A549 (cell line): ENCODE data around the gene HAND2. TPM values are rescaled to one million over a fixed set of nuclear protein-coding genes. Genes with fewer than 3 reads are reported as not detected.

Experiments used
- ATAC-seq, 2 experiments: fragments of 200-7000 bp in 1 of 2; fragments of >200 bp in 1 of 2; cut with Nextera tagmentation in 1 of 2; cut with Tn5 transposase in 1 of 2; 3 replicates each; pipeline versions ENCODE4 v1.8.0 to v1.9.1; 2018 to 2020; ENCODE audit warnings: mild to moderate bottlenecking in 1 of 2, moderate library complexity in 1 of 2
- CTCF ChIA-PET: fragments of 300-600 bp; sonication (Branson Sonifier 250); formaldehyde crosslinking; extraction: SDS; loops from one replicate; lab custom pipeline; 2021; ENCODE audit warnings: antibody characterized with exemption, inconsistent platforms; lab: Yijun Ruan, JAX
- POLR2A ChIA-PET: fragments of 350-600 bp; formaldehyde crosslinking; extraction: SDS; loops from one replicate; lab custom pipeline; 2021; ENCODE audit warnings: antibody characterized with exemption, inconsistent platforms; lab: Yijun Ruan, JAX
- DNase-seq, 2 experiments: peaks; one replicate each; pipeline versions ENCODE4 v3.0.0 to v3.0.0-alpha.2; 2011 to 2016; ENCODE audit warnings: low read depth in 1 of 2, low spot score in 1 of 2
- FAIRE-seq: peaks from 2 replicates; lab custom pipeline; 2011; peaks lifted over from hg19 to GRCh38; lab: Jason Lieb, UNC
- H3K27ac ChIP-seq, 2 experiments: fragments of >200 bp; sonication (Bioruptor Twin); formaldehyde crosslinking; 3 replicates each; pipeline ENCODE4 v1.5.1; 2016 to 2017
- H3K4me1 ChIP-seq: fragments of >200 bp; sonication (Bioruptor Twin); formaldehyde crosslinking; 3 replicates; pipeline ENCODE4 v1.6.1; 2016
- H3K4me2 ChIP-seq: fragments of >200 bp; sonication (Bioruptor Twin); formaldehyde crosslinking; 3 replicates; pipeline ENCODE4 v1.6.1; 2016
- H3K4me3 ChIP-seq: fragments of >200 bp; sonication (Bioruptor Twin); formaldehyde crosslinking; 3 replicates; pipeline ENCODE4 v1.5.1; 2016
- H3K9me3 ChIP-seq: fragments of >200 bp; sonication (Bioruptor Twin); formaldehyde crosslinking; 3 replicates; pipeline ENCODE4 v1.6.1; 2016
- ATOH8 ChIP-seq: fragments of 250-450 bp; sonication (Bioruptor Pico); IDR thresholded peaks from 2 replicates; pipeline ENCODE4 v1.5.0; 2020; ENCODE audit warnings: low read depth, mild to moderate bottlenecking, moderate library complexity
- BHLHE40 ChIP-seq: IDR thresholded peaks from 2 replicates; pipeline ENCODE4 v1.6.1; 2012; ENCODE audit warnings: low read depth, low read length, inconsistent platforms
- CEBPB ChIP-seq, 2 experiments: fragments of >200 bp in 1 of 2; sonication (Bioruptor Twin) in 1 of 2; formaldehyde crosslinking in 1 of 2; IDR thresholded peaks; 2 replicates each; pipeline ENCODE4 v1.6.1; 2012 to 2016
- CHD2 ChIP-seq: fragments of 150-350 bp; IDR thresholded peaks from 2 replicates; pipeline ENCODE4 v1.6.1; 2014; ENCODE audit warnings: low read length; ENCODE audit not compliant: partially characterized antibody
- CTCF ChIP-seq: fragments of >200 bp; sonication (Bioruptor Twin); formaldehyde crosslinking; IDR thresholded peaks from 3 replicates; pipeline ENCODE4 v1.5.1; 2016
- EHF ChIP-seq: fragments of 250-450 bp; sonication (Bioruptor Pico); IDR thresholded peaks from 2 replicates; pipeline ENCODE4 v1.5.0; 2020; ENCODE audit warnings: mild to moderate bottlenecking
- EHMT2 ChIP-seq: fragments of 200-600 bp; sonication (generic); IDR thresholded peaks from 2 replicates; pipeline ENCODE4 v1.6.1; 2016; ENCODE audit warnings: antibody characterized with exemption, low read depth, mild to moderate bottlenecking, moderate library complexity
- ELK1 ChIP-seq: fragments of 150-350 bp; IDR thresholded peaks from 2 replicates; pipeline ENCODE4 v1.6.1; 2014; ENCODE audit warnings: low read depth, mild to moderate bottlenecking, low read length
- ESRRA ChIP-seq: fragments of 150-350 bp; IDR thresholded peaks from 2 replicates; pipeline ENCODE4 v1.6.1; 2014; ENCODE audit warnings: mild to moderate bottlenecking, low read length, borderline replicate concordance
- FOXS1 ChIP-seq: fragments of 250-450 bp; sonication (Bioruptor Pico); IDR thresholded peaks from 2 replicates; pipeline ENCODE4 v1.5.0; 2020; ENCODE audit warnings: mild to moderate bottlenecking, moderate library complexity
- GATA3 ChIP-seq: IDR thresholded peaks from 2 replicates; pipeline ENCODE4 v1.6.1; 2012; ENCODE audit warnings: borderline replicate concordance
- HES2 ChIP-seq: fragments of >200 bp; sonication (Bioruptor Twin); formaldehyde crosslinking; IDR thresholded peaks from 2 replicates; pipeline ENCODE4 v1.6.1; 2016
- HEYL ChIP-seq: fragments of 250-450 bp; sonication (Bioruptor Pico); IDR thresholded peaks from 2 replicates; pipeline ENCODE4 v1.8.0; 2021; ENCODE audit warnings: mild to moderate bottlenecking, moderate library complexity
- HMGXB4 ChIP-seq: fragments of 250-450 bp; sonication (Bioruptor Pico); IDR thresholded peaks from 2 replicates; pipeline ENCODE4 v1.5.0; 2021; ENCODE audit warnings: mild to moderate bottlenecking, moderate library complexity, borderline replicate concordance
- KDM1A ChIP-seq: fragments of 200-600 bp; sonication (generic); IDR thresholded peaks from 2 replicates; pipeline ENCODE4 v1.6.1; 2016; ENCODE audit warnings: low read depth, mild to moderate bottlenecking
- MAFK ChIP-seq: fragments of 450-650 bp; IDR thresholded peaks from 2 replicates; pipeline ENCODE4 v1.6.1; 2014; ENCODE audit not compliant: partially characterized antibody
- NFE2L2 ChIP-seq: fragments of 150-350 bp; conservative IDR thresholded peaks from 2 replicates; pipeline ENCODE4 v1.6.1; 2014; ENCODE audit warnings: low read length
- POLR2A ChIP-seq: IDR thresholded peaks from 2 replicates; pipeline ENCODE4 v1.6.1; 2012; ENCODE audit warnings: mild to moderate bottlenecking, low read length
- POLR2AphosphoS2 ChIP-seq: conservative IDR thresholded peaks from 2 replicates; pipeline ENCODE4 v1.6.1; 2012; ENCODE audit warnings: low read length, improper control_type of control experiment, inconsistent platforms
- RAD21 ChIP-seq, 2 experiments: fragments of >200 bp in 1 of 2; sonication (Bioruptor Twin) in 1 of 2; formaldehyde crosslinking in 1 of 2; IDR thresholded peaks in 1 of 2; conservative IDR thresholded peaks in 1 of 2; 2 replicates in 1 of 2; 3 replicates in 1 of 2; pipeline ENCODE4 v1.6.1; 2012 to 2018; ENCODE audit warnings: inconsistent platforms in 1 of 2
- REST ChIP-seq: fragments of 200-600 bp; sonication (generic); IDR thresholded peaks from 2 replicates; pipeline ENCODE4 v1.6.1; 2016; ENCODE audit warnings: antibody characterized with exemption, mild to moderate bottlenecking, moderate library complexity
- RFX5 ChIP-seq: fragments of 450-650 bp; IDR thresholded peaks from 2 replicates; pipeline ENCODE4 v1.7.1; 2014; ENCODE audit warnings: antibody characterized with exemption, mild to moderate bottlenecking, moderate library complexity
- TP53 ChIP-seq: fragments of 250-450 bp; sonication (Bioruptor Pico); IDR thresholded peaks from 2 replicates; pipeline ENCODE4 v1.5.0; 2021; ENCODE audit warnings: mild to moderate bottlenecking, moderate library complexity
- WGBS: methylation state at CpG from one replicate; pipeline ENCODE4 v1.1.6; 2017; ENCODE audit errors: missing lambda C conversion rate; 5-methylcytosine and 5-hydroxymethylcytosine counted together
- polyA plus RNA-seq, 4 experiments: library from polyadenylated mRNA; depleted of rRNA in 3 of 4; stranded (reverse); fragments of >200 nt; fragmentation: RNase III in 1 of 4; extraction: RNeasy Plus Mini Kit Qiagen cat#74134 plus additional on column Dnase treatment in 1 of 4; gene quantifications; 2 replicates in 3 of 4; 3 replicates in 1 of 4; pipeline ENCODE4 v1.2.3, GENCODE V29; 2011 to 2017

HAND2 gene
- polyA plus RNA-seq, 2 of the 4 experiments (the other 2 are of a cell fraction), result 0.44 to 0.63 TPM

GRCh38 chr4:173500841-173501591 is 29.0 kb downstream of the HAND2 start:
- POLR2A ChIA-PET, result no interaction called here
- WGBS, result 84% methylated on average over 36 of the region's 48 CpGs
- no peak overlapping the region for H3K4me2 ChIP-seq
- no peak for FAIRE-seq
- no peaks in the 10 kb centered on the region for H3K9me3 ChIP-seq
- no peak for DNase-seq
- ATAC-seq, result no peak
- TF ChIP-seq HMGXB4 (no peak), NFE2L2 (no peak), POLR2A (no peak), CTCF (no peak), HEYL (CRISPR knock-in tag) (no peak), RFX5 (no peak), CEBPB (IDR thresholded peaks at IDR 0.05) (no peak), MAFK (no peak), ELK1 (no peak), FOXS1 (CRISPR knock-in tag) (no peak), CHD2 (no peak), ESRRA (no peak)
- CTCF ChIA-PET, result interaction anchor here (0.9 to 1.1 kb wide), 3 partner anchors 9 to 489 kb away, joined by 3 read pairs; no protein-coding TSS in a partner anchor
- H3K27ac ChIP-seq, result no peak overlapping the region
- no peaks in the 10 kb centered on the region for H3K4me1 ChIP-seq
- no peak overlapping the region for H3K4me3 ChIP-seq

- no peak overlapping the region for H3K4me2 ChIP-seq
- FAIRE-seq, result no peak
- no peak overlapping the region for H3K4me3 ChIP-seq
- no peak for TF ChIP-seq EHMT2
- TF ChIP-seq CEBPB (IDR thresholded peaks at IDR 0.05), result no peak
- no peak for TF ChIP-seq BHLHE40
- TF ChIP-seq REST, result no peak
- no peak for TF ChIP-seq ATOH8 (CRISPR knock-in tag)
- no peak for TF ChIP-seq EHF (CRISPR knock-in tag)
- TF ChIP-seq KDM1A, result no peak
- TF ChIP-seq TP53 (CRISPR knock-in tag), result no peak
- no peak for TF ChIP-seq FOXS1 (CRISPR knock-in tag)
- TF ChIP-seq HES2, result no peak
- no peak for TF ChIP-seq GATA3
- no peak for TF ChIP-seq RAD21 (conservative IDR thresholded peaks at IDR 0.05 in 1 of 2, IDR thresholded peaks at IDR 0.05 in 1 of 2)
- TF ChIP-seq POLR2AphosphoS2, result no peak
- no peak for ATAC-seq
- WGBS, result 80% methylated on average over 31 of the region's 38 CpGs
- DNase-seq, result no peak
- CTCF ChIA-PET, result interaction anchor here (1.1 kb wide), 1 partner anchor 490 kb away, joined by 3 read pairs; no protein-coding TSS in a partner anchor
- H3K4me1 ChIP-seq, result no peaks in the 10 kb centered on the region
- POLR2A ChIA-PET, result no interaction called here
- no peaks in the 10 kb centered on the region for H3K9me3 ChIP-seq
- H3K27ac ChIP-seq, result no peak overlapping the region
These were observed 30.1 kb downstream of the HAND2 start for GRCh38 chr4:173499658-173500535.
